ENCODE measurements around the gene ZDHHC24.

ZDHHC24 gene

DNA sequence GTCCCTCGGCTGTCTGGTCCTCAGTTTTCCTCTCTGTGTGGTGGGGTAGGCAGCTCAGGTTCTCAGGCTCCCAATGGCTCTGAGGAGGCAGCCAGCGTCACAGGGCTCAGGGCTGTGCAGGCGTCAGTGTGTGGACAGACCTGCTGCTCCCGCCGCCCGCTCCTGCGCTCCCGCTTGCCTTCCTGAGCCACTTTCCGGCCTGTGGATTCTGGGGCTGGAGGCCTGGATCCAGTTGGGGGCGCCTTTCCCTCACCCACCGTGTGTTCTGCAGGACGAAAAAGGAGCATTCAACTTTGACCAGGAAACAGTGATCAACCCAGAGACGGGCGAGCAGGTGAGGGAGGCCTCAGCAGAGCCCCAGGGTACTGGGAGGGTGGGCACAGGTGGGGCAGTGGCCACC lies 50.9 kb downstream of the ZDHHC24 start:
- no peak for DNase-seq (ENCODE audit: low read depth)

DNA sequence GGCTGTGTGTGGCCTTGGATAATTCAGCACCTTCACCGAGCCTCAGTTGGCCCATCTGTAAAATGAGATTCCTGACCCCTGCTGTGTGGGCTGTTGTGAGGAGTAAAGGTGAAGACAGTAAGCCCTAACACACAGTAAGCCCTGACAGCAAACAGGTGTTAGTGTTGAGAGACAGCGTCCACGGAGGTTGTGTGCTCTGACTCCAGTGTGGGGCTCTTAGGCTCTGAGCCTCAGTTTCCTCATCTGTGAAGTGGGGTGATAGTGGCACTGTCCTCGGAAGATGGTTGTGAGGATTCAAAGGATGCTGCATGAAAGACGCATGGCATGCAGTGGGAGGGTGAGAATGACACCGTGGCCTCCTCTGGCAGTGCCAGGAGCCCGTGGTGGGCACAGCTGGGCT lies 51.4 kb downstream of the ZDHHC24 start:
- no peak for DNase-seq (ENCODE audit: low read depth)

DNA sequence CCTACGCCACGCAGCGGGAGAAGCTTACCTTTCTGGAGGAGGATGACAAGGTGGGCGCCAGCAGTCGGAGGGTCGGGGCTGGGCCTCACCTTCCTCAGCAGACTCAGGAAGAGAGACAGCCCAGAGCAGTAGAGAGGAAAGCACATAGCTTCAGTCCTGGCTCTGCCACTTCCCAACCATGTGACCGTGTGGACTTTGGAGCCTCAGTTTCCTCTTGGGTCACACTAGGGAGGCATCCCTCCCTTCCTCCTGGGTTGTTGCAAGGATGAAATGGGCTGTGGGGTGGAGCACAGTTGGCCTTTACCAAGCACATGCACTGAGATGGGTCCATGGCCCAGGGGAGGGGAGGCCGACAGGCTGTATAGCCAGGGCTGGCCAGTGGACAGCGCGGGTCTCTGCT lies 52.7 kb downstream of the ZDHHC24 start:
- no peak for DNase-seq (ENCODE audit: low read depth)

DNA sequence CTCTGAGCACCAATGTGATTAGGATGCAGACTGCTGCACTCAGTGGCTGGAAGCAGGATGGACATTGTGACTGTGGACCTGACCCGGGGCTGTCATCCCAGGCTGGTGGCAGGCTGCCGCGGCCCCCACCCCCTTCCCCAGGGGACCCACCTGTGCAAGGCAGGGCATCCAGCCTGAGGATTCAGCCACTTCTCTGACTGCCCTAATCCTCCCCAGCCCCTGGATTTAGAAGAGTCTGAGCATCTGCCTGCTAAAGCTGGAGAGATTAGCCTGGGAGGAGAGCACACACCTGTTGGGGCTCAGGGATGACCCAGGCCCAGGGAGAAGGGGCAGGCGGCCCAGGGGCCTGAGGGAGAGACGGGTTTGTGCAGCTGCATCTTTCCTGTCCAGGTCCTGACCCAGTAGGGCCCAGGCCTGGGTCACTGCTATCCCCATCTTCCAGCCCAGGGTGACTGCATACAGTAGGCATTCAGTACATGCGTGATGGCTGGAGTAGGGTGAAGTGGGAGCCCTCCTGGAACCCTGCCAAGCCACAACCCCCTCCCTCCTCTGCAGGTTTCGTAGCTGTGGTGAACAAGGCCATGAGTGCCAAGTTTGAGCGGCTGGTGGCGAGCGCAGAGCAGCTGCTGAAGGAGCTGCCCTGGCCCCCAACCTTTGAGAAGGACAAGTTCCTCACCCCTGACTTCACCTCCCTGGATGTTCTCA lies 53.5 kb downstream of the ZDHHC24 start:
- DNase-seq (ENCODE audit: low read depth): no peak

DNA sequence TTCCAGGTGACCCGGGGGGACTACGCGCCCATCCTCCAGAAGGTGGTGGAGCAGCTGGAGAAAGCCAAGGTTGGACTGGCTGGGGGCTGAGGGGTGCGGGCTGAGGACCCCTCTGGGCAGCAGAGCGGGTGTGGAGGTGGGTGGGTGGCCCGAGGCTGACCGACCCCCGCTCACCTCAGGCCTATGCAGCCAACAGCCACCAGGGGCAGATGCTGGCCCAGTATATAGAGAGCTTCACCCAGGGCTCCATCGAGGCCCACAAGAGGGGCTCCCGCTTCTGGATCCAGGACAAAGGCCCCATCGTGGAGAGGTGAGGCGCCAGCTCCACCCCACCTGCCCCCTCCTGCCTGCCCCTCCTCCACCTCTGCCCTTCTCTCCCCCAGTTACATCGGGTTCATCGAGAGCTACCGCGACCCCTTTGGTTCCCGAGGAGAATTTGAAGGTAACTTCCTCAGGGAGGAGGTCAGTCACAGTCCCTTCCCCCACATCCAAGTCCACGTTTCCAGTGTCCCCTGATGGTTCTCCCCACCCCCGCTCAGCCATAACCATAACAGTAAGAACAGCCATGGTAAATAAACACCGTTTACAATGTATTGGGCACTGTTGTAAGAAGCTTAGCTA lies 54.4 kb downstream of the ZDHHC24 start:
- no peak for DNase-seq (ENCODE audit: low read depth)

DNA sequence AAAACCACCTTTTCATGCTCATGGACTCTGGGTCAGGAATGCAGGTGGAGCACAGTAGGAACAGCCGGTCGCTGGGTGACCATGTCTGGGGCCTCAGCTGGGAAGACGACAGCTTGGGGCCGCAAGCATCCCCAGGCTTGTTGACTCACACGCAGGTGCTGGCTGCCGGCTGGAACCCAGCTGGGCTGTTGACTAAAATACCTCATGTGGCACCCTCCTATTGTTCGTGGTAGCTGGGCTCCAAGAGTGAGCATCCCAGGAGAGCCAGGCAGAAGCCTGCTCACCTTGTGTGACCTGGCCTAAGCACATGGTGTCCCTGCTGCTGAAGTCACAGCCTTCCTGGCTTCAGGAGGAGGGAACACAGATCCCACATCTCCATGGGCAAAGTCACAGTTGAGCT lies 56.2 kb downstream of the ZDHHC24 start:
- DNase-seq (ENCODE audit: low read depth): no peak

DNA sequence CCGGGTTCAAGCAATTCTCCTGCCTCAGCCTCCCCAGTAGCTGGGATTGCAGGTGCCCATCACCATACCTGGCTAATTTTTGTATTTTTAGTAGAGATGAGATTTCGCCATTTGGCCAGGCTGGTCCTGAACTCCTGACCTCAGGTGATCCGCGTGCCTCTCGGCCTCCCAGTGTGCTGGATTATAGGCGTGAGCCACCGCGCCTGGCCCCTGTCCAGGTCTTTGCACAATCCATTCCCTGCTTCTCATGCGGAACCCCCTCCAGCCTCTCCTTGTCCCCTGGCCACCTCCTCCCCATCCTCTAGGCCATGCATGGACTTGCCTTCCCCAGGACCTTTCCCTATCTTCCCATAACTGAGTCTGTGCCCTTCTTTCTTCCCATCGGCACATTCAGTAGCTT lies 56.9 kb downstream of the ZDHHC24 start:
- no peak for DNase-seq (ENCODE audit: low read depth)

DNA sequence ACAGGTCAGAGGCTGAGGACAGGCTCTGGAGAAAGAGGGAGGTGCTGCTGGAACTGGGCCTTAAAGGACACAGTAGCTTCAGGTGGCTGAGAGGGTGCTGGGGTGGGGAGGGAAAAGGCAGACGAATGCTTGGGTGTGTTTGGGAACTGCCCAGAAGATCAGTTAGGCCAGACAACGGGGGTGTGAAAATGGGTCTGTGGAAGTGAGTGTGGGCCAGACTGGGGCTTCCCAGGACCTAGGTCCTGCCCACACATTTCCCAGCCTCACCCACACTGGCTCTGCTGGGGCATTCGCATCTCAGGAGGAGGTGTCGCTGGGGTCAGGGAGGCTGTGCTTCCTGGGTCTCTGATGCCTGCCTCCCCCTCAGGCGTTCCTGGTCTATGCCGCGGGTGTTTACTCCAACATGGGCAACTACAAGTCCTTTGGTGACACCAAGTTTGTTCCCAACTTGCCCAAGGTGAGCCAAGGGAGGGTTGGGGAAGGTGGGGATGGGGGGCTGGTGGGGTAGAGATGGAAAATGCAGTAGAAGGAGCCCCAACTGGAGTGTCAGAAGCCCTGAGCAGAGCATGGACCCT lies 61.0 kb downstream of the ZDHHC24 start:
- no peak for DNase-seq (ENCODE audit: low read depth)

DNA sequence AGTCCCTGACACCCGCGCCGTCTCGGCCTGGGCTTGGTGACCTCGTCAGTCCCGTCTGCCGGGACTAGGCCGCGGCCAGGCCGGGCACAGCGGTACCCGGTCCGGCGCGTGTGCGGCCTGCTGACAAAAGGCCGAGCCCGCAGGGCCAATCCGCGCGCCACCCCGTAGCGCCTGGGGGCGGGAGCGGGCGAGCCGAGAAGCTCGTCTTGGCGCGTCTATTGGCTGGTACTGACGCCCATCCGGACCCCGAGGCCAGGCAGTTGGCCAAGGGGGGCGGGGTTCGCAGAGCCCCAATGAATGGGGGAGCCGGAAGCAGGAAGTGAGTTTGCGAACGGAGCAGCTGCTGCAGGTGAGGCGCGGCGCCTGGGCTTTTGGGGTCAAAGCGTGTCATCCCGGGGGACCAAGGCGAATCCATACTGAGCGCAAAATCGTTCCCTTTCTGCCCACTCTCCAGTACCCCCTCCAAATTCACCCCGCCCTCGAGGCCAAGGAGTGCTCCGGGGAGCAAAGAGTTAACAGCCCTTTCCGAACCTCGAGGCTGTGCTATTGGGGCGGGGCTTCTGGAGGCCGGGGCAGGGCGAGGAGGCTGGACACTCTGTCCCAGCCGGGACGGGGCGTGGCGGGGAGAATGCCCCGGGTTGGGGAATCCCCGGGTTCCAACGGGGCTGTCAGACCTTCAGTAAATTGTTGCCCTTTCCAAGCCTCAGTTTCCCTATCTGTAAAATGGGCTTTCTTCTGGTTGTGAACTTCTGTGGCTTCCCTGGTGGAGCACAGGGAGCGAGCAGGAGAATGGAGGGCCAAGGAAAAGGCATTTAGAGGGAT lies 65.5 kb downstream of the ZDHHC24 start, which contains the start of gene DPP3:
Gene DPP3 (plus strand): TSS at position 318 of the 822 bp plus-strand sequence. CDS start 1,767 bp downstream, outside the sequence.
- peak; percentile 93 for DNase-seq (ENCODE audit: low read depth)

DNA sequence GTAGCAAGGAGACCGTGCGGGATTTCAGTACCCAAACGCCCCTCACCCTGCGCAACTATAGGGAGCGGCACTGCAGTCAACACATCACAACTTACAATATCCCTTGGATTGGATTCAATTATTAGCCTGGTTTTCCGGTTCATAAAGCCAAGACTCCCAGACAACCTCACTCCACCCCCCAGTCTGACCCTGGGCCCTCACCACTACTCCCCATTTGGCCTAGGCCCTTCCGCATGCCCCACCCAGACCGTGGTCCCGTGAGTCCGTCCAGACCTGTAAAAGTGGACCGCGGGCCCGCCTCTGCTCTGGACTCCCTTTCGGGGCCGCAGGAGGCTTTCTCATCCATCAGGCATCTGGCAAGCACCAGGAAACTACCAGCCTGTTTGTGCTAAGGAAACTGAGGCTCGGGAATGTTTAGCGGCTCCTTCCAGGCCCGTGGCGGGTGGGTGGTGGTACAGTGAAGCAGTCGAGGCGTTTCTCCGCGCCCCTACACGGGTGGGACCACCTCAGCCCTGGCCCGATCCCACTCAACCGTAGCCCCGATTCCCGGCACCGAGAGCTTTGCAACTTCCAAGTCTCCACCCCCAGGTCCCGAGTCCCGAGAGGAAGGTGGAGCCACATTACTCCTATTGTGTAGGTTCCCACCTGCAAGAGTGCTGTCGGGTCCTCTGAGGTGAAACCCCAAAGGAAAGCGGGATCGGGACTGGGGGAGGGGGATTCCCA lies 66.3 kb downstream of the ZDHHC24 start:
- DNase-seq (ENCODE audit: low read depth): no peak

DNA sequence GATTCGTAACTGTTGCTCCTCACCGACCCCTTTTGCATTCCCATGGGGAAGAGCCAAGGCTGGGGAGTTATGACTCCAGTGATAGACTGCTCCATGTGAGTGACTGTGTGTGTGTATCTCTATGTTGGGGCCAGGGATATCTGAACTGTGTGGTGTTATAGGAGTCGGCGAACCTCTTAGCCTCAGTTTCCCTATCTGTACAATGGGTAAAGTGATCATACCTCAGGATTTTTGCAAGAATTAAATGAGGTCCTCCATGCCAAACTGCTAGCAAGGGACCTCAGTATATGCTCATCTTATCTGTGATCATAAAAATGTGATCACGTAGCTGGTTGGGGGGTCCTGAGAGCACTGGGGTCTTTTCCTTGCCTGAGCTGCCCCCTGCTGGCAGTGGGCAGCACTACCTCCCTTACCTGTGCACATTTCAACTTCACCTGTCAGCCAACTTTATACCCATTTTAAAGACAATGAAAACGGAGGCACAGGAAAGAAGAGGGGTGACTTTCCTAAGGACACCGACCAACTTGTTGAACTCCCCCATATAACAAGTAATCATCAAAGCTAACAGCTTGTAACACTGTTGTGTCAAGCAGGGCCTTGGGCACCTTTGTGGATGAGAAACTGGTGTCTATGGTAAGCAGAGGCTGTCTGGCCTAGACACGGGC lies 67.0 kb downstream of the ZDHHC24 start:
- DNase-seq (ENCODE audit: low read depth): peak; percentile 23

DNA sequence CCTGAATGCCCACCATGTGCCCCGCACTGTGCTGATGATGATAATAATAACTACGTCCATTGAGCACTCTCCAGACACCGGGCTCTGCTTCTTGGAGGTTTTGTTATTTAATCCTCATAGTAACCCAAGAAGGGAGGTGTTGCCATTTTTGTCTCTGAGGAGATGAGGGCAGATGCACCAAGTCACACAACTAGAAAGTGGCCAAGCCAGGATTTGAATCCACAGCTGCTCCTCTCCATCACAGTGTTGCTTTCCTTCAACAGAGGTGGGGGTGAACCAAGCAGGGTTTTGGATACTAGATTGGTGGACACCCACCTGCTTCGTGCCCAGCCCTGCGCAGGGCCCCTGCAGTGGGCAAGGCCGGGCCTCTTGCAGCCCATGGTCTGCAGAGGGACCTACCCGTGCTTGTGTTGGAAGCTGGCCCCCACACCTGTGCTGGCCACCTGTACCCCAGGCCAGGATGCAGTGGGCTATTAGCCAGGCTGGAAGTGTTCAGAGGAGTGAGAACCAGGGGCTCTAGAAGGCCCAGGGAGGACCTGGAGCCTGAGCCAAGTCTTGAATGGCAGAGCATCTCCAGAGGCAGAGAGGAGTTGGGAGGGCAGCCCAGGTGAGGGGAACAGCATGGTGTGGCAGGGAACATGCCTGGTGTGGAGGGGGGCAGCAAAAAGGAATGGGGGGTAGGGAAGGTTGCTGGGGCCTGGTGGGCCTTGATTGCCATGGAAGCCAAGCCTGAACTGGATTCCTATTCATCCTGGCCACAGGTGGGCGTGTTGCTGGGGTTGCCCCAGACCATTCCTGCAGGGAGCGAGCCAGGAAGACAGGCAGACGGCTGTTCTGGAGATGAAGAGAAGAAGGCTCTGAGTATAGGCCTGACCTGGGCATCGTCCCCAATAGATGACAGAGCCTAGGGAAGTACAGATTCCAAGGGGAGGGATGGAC lies 68.3 kb downstream of the ZDHHC24 start:
- DNase-seq (ENCODE audit: low read depth): no peak

DNA sequence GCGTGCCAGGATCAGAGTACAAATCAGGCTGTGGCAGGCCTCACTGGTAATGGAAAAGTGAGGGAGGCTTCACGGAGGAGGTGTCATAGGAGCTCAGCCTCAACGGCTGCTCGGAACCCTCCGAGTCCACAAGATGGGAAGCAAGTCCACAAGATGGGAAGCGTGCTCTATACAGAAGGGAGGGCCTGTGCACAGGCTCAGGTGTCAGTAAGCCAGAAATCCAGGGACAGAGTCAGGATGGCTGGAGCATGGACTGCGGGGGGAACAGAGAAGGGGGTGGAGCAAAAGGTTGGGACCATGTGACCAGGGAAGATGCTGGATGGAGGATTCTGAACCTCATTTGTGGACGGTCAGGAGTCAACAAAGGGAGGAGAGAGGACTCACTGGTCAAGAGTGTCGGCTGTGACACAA lies 69.0 kb downstream of the ZDHHC24 start:
- DNase-seq (ENCODE audit: low read depth): no peak

DNA sequence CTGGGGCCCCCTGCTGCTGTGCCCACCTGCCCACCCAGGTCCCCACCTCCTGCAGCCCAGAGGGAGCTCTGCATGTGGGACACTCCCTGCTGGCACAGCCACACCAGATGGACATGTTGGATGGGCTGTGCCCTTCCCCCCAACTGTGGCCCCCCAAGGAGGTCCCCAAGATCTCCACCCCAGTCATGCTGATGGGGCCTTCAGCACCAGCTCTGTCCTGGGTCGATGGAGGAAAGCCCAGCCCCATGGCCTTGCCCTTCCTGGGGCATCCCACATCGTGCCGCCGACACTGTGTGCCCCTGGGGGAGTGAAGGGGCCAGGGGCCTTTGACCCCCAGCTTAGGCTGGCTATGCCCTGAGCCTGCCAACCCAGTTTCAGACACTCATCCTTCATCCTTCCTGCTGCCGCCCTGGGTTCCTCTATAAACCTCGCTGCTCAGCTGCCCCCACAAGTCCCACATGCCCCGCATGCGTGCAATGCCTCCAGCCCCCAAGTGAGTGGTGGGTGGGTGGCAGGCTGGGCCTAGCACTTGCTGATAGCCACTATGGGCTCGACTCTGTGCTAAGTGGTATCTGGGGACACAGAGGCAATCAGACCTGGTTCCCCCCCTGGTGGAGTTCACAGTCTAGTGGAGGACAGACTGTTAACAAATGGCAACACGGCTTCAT lies 69.5 kb downstream of the ZDHHC24 start:
- no peak for DNase-seq (ENCODE audit: low read depth)

DNA sequence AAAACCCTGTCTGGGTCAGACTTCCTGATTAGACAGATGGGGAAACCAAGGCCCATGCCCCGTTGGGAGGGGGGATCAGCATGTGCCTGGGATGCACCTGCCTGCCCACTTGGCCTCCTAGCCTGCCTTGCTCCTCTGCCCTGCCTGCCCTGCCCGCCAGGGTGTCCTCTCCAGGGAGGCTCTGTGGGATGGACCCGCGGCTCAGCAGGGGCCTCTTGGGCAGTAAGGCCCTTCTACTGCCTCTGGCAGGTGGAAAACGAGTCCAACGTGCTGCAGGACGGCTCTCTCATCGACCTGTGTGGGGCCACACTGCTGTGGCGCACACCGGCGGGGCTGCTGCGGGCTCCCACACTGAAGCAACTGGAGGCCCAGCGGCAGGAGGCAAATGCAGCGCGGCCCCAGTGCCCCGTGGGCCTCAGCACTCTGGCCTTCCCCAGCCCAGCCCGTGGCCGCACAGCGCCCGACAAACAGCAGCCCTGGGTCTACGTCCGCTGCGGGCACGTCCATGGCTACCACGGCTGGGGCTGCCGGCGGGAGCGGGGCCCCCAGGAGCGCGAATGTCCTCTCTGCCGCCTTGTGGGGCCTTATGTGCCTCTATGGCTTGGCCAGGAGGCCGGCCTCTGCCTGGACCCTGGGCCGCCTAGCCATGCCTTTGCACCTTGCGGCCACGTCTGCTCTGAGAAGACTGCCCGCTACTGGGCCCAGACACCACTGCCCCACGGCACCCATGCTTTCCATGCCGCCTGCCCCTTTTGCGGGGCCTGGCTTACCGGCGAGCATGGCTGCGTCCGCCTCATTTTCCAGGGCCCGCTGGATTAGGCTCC lies 70.3 kb downstream of the ZDHHC24 start:
- no peak for DNase-seq (ENCODE audit: low read depth)

DNA sequence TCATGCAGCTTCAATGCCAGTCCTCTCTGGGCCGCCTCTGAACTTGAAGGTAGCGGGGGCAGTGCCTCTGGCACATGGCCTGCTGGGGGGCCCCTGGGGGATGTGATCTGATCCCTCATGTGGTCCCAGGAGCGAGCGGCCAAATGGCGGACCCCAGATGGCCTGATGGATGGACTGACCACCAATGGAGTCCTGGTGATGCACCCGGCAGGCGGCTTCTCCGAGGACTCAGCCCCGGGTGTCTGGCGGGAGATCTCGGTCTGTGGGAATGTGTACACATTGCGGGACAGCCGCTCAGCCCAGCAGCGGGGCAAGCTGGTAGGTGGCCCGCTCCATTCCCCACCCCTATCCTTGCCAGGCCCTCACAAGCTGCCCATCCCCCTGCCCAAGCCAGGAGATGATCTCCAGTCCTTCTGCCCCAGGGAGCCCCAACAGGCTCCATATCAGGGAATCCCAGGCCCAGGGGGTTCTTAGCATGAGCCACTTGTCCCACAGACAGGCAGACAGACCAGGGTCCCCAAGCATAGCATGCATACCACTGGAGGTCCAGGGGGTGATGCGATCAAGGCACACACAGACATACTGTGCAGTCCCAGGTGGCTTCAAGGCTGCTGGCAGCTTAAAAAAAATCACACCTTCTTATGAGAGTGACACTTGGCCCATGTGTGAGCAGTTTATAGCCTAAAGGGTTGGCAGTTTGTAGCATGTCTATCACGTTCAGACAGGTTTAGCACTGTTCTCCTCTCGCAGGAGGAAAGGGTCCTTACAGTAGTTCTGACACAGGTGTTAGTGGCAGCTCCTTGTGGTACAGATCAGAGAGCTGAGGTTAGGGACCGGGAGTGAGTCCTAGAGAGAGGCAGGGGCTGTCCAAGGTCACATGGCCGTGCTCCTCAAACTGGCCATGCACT lies 72.0 kb downstream of the ZDHHC24 start:
- no peak for DNase-seq (ENCODE audit: low read depth)

DNA sequence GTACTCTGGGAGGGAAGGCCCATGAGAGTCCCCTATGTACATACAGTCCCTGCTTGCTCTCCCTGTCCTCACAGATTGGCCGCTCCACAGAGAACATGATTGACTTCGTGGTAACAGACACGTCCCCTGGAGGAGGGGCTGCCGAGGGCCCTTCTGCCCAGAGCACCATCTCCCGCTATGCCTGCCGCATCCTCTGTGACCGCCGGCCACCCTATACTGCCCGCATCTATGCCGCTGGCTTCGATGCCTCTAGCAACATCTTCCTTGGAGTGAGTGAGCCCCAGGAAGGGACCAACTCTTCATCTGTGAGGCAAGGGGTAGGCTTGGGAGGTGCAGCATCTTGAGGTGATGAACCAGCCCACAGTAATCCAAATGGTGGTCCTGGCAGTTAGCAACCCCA lies 72.7 kb downstream of the ZDHHC24 start:
- no peak for DNase-seq (ENCODE audit: low read depth)

DNA sequence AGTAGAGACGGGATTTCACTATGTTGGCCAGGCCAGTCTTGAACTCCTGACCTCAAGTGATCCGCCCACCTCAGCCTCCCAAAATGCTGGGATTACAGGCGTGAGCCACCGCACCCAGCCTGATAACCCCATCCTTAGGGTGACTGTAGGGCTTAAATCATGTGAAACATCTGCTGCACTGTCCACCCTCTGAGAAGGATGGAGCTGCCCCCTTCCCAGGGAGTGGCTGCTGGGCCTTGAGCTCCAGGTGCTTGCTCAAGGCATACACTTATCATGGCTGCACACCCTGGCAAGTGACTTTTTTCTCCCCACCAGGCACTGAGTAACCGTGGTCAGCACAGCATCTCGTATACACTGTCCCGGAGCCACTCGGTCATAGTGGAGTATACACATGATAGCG lies 73.8 kb downstream of the ZDHHC24 start:
- no peak for DNase-seq (ENCODE audit: low read depth)
